Stimulated activated CD8-positive, alpha-beta memory T cell treated with anti-CD3 and anti-CD28 coated beads, Interleukin-4, amount 100 ng/mL, for 1 hour (primary cell): Measurements from ENCODE around the gene DQX1.

Experiments
- DNase-seq, 2 donors: peaks; one replicate each; pipeline ENCODE4 v3.0.0-alpha.2; 2020; ENCODE audit warnings: low read depth in 2 of 2, low spot score in 1 of 2

Gene DQX1

DNA sequence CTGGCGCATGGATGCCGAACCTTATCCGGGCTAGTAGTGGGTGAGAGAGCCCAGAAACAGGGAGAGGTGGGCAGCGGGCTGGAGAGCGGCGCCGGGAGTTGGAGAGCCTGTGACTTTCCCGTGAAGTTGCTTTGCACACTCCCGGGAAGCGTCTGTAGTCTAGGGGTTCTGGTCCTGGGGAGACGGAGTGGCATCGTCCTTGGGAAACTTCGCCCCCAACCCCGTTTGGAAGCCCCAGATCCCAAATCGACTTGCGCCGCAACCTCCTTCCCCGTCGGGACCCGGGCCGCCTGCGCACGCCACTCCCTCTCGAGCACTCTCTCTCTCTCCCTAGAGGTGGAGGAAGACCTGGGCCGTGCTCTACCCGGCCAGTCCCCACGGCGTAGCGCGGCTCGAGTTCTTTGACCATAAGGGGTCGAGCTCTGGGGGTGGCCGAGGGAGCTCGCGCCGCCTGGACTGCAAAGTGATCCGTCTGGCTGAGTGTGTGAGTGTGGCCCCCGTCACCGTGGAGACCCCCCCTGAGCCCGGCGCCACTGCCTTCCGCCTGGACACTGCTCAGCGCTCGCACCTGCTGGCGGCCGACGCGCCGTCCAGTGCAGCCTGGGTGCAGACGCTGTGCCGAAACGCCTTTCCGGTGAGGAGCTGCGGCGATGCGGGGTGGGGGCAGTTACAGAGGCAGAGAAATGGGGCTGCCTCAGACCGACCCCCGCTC is 28.9 kb upstream of the DQX1 start:
- peak in 1 of 2 donors; percentile 11 for DNase-seq

DNA sequence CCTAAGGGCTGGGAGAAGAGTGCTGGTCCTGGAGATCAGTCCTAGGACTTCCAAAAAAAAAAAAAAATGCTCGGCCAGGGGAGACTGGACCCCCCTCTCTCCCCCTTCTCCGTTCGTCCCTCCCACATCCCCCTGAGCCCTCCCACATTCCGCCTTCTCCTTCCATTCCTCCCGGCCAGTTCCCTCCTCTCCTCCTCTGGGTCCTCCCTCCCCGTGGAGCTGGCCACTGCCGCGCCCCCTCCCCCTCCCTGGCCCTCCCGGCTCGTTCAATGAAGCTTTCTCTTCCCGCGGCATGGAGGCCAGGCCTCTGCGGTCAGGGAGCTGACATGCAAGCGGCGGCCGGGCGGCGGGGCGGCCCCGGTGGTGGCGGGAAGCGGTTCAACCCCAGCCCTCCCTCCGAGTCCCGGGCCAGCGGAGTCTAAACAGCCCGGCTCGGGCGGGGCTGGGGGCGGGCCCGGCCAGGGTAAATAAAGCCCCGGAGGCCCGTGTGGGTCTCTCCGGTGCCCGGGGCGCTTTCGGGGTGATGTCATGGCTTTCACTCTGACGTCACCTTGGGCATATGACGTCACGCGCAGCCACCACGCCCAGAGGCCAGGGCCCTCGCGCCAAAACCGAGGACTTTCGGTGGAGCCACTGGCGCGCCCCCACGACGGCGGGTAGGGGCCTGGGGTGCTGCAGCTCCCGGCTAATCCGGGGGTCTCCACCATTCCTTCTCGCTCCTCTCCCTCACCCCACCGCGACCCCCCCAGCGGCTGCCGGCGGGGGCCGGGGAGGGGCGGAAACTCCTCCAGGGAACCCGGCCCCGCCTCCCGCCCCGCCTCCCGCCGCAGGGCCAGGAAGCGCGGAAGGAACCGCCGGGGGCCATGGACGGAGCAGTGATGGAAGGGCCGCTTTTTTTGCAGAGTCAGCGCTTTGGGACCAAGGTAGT is 28.1 kb upstream of the DQX1 start, which contains the start of the genes DOK1 and LOXL3:
TSS of gene DOK1 (plus strand) at position 829 of the 928 bp plus-strand sequence. CDS start at position 864, 35 bp downstream.
TSS of gene LOXL3 (minus strand) at position 51 of the 928 bp plus-strand sequence. CDS start 1,308 bp downstream, outside the sequence.
- peak; percentile 60 to 68 for DNase-seq

GRCh38 chr2:74552914-74553811 is 27.1 kb upstream of the DQX1 start:
- DNase-seq = no peak

GRCh38 chr2:74551942-74552913 is 26.2 kb upstream of the DQX1 start:
- DNase-seq = no peak

DNA sequence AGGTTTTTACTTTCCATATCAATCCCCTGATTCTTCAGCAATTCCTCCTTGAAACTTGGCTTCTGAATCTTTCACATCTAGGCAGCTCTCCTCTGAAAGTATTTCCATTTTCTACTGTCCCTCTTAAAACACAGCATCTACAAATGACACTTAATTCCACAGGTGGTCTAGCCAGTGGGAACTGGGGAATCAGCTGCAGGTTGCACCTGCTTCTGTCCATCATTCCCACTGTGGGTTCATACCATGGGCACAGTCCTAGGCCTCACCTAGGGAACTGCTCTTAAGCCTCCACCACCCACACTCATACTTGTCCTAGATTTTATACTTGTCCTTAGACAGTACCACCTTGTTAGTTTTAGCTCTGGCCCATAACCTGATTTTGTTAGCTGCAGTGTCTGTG is 25.5 kb upstream of the DQX1 start:
- DNase-seq = no peak

GRCh38 chr2:74550231-74550630 is 24.2 kb upstream of the DQX1 start:
- no peak for DNase-seq

DNA sequence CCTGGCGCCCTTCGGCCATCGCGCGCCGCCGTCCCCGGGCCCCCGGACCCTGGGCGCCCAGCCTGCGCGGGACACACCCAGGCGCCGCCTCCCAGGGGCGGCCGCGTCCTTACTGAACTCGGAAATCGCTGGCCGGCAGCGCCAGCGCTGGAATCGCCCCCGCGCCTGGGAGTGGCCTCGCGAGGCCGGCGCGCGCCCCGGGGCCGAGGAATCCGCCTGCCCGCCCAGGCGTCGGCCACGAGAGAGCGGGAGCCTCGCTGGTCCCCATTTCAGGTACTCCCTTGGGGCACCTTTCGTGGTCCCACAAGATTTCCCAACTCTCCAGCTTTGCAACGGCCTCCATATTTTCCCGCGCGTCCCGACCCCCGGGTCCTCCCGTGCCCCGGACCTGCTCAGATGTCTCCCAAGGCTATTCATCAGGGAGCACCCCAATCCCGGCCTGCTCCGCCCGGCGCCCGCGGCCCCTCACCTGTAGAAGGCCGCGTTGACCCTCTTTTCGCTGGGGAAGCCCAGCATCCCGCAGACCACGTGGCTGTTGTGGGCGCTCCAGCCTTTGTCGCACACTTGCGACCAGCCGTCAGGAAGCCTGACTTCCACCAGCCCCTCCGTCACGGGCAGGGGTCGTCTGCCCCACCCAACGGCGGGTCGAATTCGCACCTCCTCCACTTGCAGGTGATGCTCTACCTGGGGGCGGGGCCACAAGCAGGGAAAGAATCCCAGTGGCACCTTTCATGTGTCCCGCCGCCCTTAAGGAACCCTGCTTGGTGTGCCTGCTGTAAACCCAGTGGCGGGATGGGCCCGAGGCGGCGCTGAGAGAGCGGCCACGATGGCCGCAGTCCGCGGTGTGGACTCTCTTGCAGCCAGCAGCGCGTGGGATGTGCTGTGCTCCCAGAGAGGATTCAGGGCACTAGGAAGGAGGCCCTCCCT is 23.1 kb upstream of the DQX1 start:
- no peak for DNase-seq

- DNase-seq = no peak
Measured at GRCh38 chr2:74548285-74548899, 22.4 kb upstream of the DQX1 start.

DNA sequence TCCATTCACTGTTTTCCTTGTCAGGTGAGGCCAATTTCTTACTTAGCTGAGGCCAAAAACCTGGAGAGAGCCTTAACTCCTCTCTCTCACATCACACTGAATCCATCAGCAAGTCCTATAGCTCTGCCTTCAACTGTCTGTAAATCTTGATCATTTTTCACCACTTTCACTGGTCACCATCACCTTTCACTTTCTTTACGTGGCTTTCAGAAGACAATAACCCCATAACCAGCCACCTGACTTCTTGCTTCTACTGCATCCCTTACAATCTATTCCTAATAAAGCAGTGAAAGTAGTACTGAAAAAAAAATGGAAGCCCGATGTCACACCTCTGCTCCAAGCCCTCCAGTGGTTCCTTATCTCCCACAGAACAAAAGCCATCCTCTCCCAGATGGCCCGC is 20.0 kb upstream of the DQX1 start:
- DNase-seq = no peak

- no peak for DNase-seq
Measured at GRCh38 chr2:74544634-74545033, 18.6 kb upstream of the DQX1 start.

GRCh38 chr2:74542978-74543377 is 16.9 kb upstream of the DQX1 start:
- no peak for DNase-seq

DNA sequence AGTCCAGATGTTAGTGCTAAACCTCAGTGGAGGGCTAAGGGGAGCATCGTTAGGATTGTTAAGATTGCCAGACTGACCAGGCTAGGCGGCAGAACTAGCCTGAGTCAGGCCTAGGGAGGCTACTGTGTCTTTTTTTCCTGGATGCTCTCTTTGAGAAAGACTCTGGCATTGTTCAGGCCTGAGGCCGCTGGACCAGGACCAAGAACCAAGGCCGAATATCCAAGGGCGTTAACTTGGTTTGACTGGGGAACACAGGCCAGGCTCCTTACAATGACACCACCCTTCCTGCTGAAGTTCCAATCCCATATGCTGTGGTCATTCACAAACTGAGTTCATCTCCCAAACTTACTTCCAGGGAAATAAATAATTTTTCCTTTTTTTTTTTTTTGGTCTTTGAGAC is 14.3 kb upstream of the DQX1 start:
- DNase-seq = no peak

GRCh38 chr2:74538881-74539339 is 12.9 kb upstream of the DQX1 start:
- no peak for DNase-seq

DNA sequence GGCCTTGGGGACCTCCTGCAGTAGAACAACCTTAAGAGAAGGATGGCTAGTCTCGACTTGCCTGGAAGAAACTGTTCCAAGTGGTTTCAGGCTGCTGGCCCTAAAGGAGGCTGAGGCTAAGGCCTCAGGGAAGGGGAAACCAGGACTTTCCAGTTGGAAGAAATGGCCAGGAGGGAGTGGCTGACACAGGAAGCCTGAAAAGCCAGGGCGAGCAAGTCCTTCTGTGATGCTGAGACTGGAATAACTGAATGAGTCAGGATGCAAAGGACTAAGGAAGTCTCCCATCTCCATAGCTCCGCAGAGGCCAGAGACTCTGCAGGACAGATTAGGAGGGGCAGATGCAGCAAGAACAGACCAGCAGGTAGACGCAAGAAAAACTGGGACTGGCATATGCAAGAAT is 11.1 kb upstream of the DQX1 start:
- no peak for DNase-seq

GRCh38 chr2:74536166-74536950 is 10.3 kb upstream of the DQX1 start:
- DNase-seq = no peak

DNA sequence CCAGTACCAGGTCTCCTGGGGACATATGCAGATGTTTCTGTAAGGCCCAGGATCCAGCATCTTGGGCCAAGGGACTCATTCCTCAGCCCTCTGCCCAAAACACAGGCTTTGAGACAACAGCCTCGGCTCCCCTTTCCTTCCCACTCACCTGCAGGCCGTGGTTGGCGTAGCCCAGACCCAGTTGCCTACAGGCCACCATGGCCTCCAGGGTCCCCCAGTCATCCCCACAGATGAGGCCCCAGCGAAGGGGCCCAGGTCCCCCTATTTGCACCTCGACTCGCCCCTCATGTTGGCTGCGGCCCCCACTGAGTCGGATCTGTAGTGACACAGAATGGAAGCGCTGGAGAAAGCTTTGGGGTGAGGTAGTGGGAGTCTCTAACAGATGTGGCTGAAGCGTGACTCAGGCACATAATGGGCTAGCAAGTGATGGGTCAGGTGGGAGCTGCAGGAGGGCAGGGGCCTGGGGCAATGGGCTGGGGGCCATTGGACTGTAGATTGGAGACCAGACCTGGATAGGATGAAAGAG is 9.5 kb upstream of the DQX1 start:
- no peak for DNase-seq

DNA sequence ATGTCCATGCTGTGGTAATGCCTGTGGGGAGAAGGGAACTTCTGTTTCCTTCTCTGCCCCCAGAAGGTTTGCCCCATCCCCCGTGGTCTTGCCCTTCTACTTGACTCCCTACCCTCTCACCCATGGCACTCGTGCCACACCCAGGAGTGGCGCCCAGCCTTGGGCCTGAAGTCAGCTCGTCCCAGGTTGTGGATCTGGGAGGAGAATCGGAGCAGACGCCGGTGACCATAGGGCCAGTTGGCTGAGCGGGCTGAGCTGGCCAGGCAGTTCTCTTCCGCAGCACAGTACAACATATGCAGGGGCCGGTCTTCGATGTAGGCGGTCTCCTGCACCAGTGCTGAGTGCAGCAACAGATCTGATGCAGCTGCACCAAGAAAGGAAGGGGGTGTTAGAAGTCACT is 8.4 kb upstream of the DQX1 start:
- no peak for DNase-seq
